Activated naive CD8-positive, alpha-beta T cell treated with anti-CD3 and anti-CD28 coated beads, Interleukin-2, amount 10 ng/mL, durations not matched to agents 7 days and 5 days (primary cell): ENCODE results near the gene PPP1R1A. TPM values are rescaled to one million over a fixed set of nuclear protein-coding genes. Genes with fewer than 3 reads are reported as not detected.

Experiments
- ATAC-seq: fragments of 150-1000 bp; cut with Tn5 transposase; one replicate; pipeline ENCODE4 v1.10.0; 2021; ENCODE audit warnings: low read depth, moderate library complexity
- POLR2A ChIA-PET: fragments of 350-600 bp; sonication (Branson Sonifier 250); formaldehyde crosslinking; loops from one replicate; lab custom pipeline; 2021; ENCODE audit warnings: antibody characterized with exemption; lab: Charles Lee
- DNase-seq: peaks from one replicate; pipeline ENCODE4 v3.0.0; 2021
- H3K27ac Mint-ChIP-seq: one replicate; pipeline ENCODE4 v1.8.0; 2022; ENCODE audit warnings: mild to moderate bottlenecking, mixed read lengths
- H3K27me3 Mint-ChIP-seq: one replicate; pipeline ENCODE4 v1.8.0; 2022; ENCODE audit warnings: mild to moderate bottlenecking, moderate library complexity, mixed read lengths
- H3K36me3 Mint-ChIP-seq: one replicate; pipeline ENCODE4 v1.8.0; 2021; ENCODE audit warnings: mild to moderate bottlenecking, mixed read lengths
- H3K4me1 Mint-ChIP-seq: one replicate; pipeline ENCODE4 v1.8.0; 2021; ENCODE audit warnings: mixed read lengths
- H3K4me3 Mint-ChIP-seq: one replicate; pipeline ENCODE4 v1.8.0; 2022; ENCODE audit warnings: mild to moderate bottlenecking, moderate library complexity, mixed read lengths
- H3K9me3 Mint-ChIP-seq: one replicate; pipeline ENCODE4 v1.8.0; 2021; ENCODE audit warnings: mixed read lengths
- total RNA-seq, 2 experiments: library from RNA; stranded (reverse); gene quantifications; one replicate each; pipeline ENCODE4 v1.2.3, GENCODE V29; 2021

Gene PPP1R1A
- total RNA-seq, 2 experiments from 2014 or later: not detected

GRCh38 chr12:54593725-54594124 lies 5.3 kb upstream of the PPP1R1A start:
- DNase-seq: no peak
- peaks cover 5% of the 10 kb centered on the region for H3K4me1 Mint-ChIP-seq
- POLR2A ChIA-PET: no interaction called here
- no peaks in the 10 kb centered on the region for H3K36me3 Mint-ChIP-seq
- no peak overlapping the region for H3K4me3 Mint-ChIP-seq
- no peak overlapping the region for H3K27ac Mint-ChIP-seq
- H3K9me3 Mint-ChIP-seq: no peaks in the 10 kb centered on the region
- H3K27me3 Mint-ChIP-seq: peaks cover 44% of the 10 kb centered on the region
- ATAC-seq: no peak

- POLR2A ChIA-PET: interaction anchor here (0.6 kb wide), 1 partner anchor 665 kb away, joined by 3 read pairs; no protein-coding TSS in a partner anchor
- no peak for ATAC-seq
- Mint-ChIP-seq H3K9me3 (no peaks in the 10 kb centered on the region), H3K4me3 (no peak overlapping the region), H3K27me3 (peaks cover 45% of the 10 kb centered on the region), H3K27ac (no peak overlapping the region), H3K4me1 (peaks cover 5% of the 10 kb centered on the region), H3K36me3 (no peaks in the 10 kb centered on the region)
- no peak for DNase-seq
Measured at GRCh38 chr12:54593135-54593534, 4.7 kb upstream of the PPP1R1A start.

- Mint-ChIP-seq H3K36me3 (no peaks in the 10 kb centered on the region), H3K4me1 (peaks cover 5% of the 10 kb centered on the region), H3K27me3 (peaks cover 52% of the 10 kb centered on the region), H3K4me3 (no peak overlapping the region), H3K9me3 (no peaks in the 10 kb centered on the region), H3K27ac (no peak overlapping the region)
- no peak for ATAC-seq
- POLR2A ChIA-PET: interaction anchor here (0.6 kb wide), 1 partner anchor 664 kb away, joined by 3 read pairs; no protein-coding TSS in a partner anchor
- no peak for DNase-seq
Measured at GRCh38 chr12:54592316-54592715, 3.9 kb upstream of the PPP1R1A start.

GRCh38 chr12:54590978-54591591 lies 2.6 kb upstream of the PPP1R1A start:
- H3K27ac Mint-ChIP-seq: peak overlapping the region; percentile 13
- peaks cover 53% of the 10 kb centered on the region for H3K27me3 Mint-ChIP-seq
- POLR2A ChIA-PET: no interaction called here
- H3K9me3 Mint-ChIP-seq: no peaks in the 10 kb centered on the region
- H3K36me3 Mint-ChIP-seq: no peaks in the 10 kb centered on the region
- DNase-seq: no peak
- ATAC-seq: no peak
- H3K4me1 Mint-ChIP-seq: peaks cover 3% of the 10 kb centered on the region
- H3K4me3 Mint-ChIP-seq: no peak overlapping the region

- Mint-ChIP-seq H3K4me1 (peaks cover 3% of the 10 kb centered on the region), H3K36me3 (no peaks in the 10 kb centered on the region), H3K27ac (no peak overlapping the region), H3K9me3 (no peaks in the 10 kb centered on the region), H3K4me3 (no peak overlapping the region), H3K27me3 (peaks cover 60% of the 10 kb centered on the region)
- ATAC-seq (no peak), DNase-seq (no peak)
- POLR2A ChIA-PET: no interaction called here
Measured at GRCh38 chr12:54589964-54590363, 1.5 kb upstream of the PPP1R1A start.

- DNase-seq (no peak), ATAC-seq (no peak)
- Mint-ChIP-seq H3K4me1 (peaks cover 3% of the 10 kb centered on the region), H3K36me3 (no peaks in the 10 kb centered on the region), H3K27me3 (peaks cover 69% of the 10 kb centered on the region), H3K9me3 (no peaks in the 10 kb centered on the region), H3K27ac (no peak overlapping the region), H3K4me3 (peak overlapping the region; percentile 45)
- POLR2A ChIA-PET: no interaction called here
Measured at GRCh38 chr12:54588890-54589267, 420 bp upstream of the PPP1R1A start.

GRCh38 chr12:54587315-54587873 lies 1.1 kb downstream of the PPP1R1A start:
- POLR2A ChIA-PET: no interaction called here
- H3K27me3 Mint-ChIP-seq: peaks cover 65% of the 10 kb centered on the region
- DNase-seq (no peak), ATAC-seq (no peak)
- peaks cover 3% of the 10 kb centered on the region for H3K4me1 Mint-ChIP-seq
- H3K4me3 Mint-ChIP-seq: no peak overlapping the region
- H3K36me3 Mint-ChIP-seq: no peaks in the 10 kb centered on the region
- H3K9me3 Mint-ChIP-seq: no peaks in the 10 kb centered on the region
- H3K27ac Mint-ChIP-seq: no peak overlapping the region

GRCh38 chr12:54586620-54587019 lies 1.8 kb downstream of the PPP1R1A start:
- Mint-ChIP-seq H3K27ac (no peak overlapping the region), H3K27me3 (peaks cover 63% of the 10 kb centered on the region), H3K4me3 (no peak overlapping the region), H3K4me1 (peaks cover 3% of the 10 kb centered on the region), H3K9me3 (no peaks in the 10 kb centered on the region), H3K36me3 (no peaks in the 10 kb centered on the region)
- POLR2A ChIA-PET: no interaction called here
- ATAC-seq: no peak
- DNase-seq: no peak

- no peak overlapping the region for H3K4me3 Mint-ChIP-seq
- no peak overlapping the region for H3K27ac Mint-ChIP-seq
- no peaks in the 10 kb centered on the region for H3K9me3 Mint-ChIP-seq
- DNase-seq (no peak), ATAC-seq (no peak)
- H3K27me3 Mint-ChIP-seq: peaks cover 52% of the 10 kb centered on the region
- H3K4me1 Mint-ChIP-seq: peaks cover 3% of the 10 kb centered on the region
- POLR2A ChIA-PET: no interaction called here
- no peaks in the 10 kb centered on the region for H3K36me3 Mint-ChIP-seq
Measured at GRCh38 chr12:54585243-54585642, 3.2 kb downstream of the PPP1R1A start.

GRCh38 chr12:54584128-54584527 lies 4.3 kb downstream of the PPP1R1A start:
- DNase-seq: no peak
- H3K36me3 Mint-ChIP-seq: no peaks in the 10 kb centered on the region
- peaks cover 41% of the 10 kb centered on the region for H3K27me3 Mint-ChIP-seq
- POLR2A ChIA-PET: no interaction called here
- peaks cover 5% of the 10 kb centered on the region for H3K4me1 Mint-ChIP-seq
- no peak overlapping the region for H3K27ac Mint-ChIP-seq
- no peak overlapping the region for H3K4me3 Mint-ChIP-seq
- H3K9me3 Mint-ChIP-seq: no peaks in the 10 kb centered on the region
- no peak for ATAC-seq

- H3K27ac Mint-ChIP-seq: no peak overlapping the region
- POLR2A ChIA-PET: no interaction called here
- ATAC-seq: no peak
Measured at GRCh38 chr12:54583726-54584125, 4.7 kb downstream of the PPP1R1A start.

GRCh38 chr12:54581412-54581811 lies 7.0 kb downstream of the PPP1R1A start:
- ATAC-seq (no peak), DNase-seq (no peak)
- H3K27me3 Mint-ChIP-seq: peaks cover 19% of the 10 kb centered on the region
- H3K27ac Mint-ChIP-seq: no peak overlapping the region
- POLR2A ChIA-PET: no interaction called here
- peaks cover 3% of the 10 kb centered on the region for H3K4me1 Mint-ChIP-seq
- H3K9me3 Mint-ChIP-seq: no peaks in the 10 kb centered on the region
- no peak overlapping the region for H3K4me3 Mint-ChIP-seq
- peaks cover 2% of the 10 kb centered on the region for H3K36me3 Mint-ChIP-seq

More at GRCh38 chr12:54583726-54584125, 4.7 kb downstream of the PPP1R1A start:
- peaks cover 37% of the 10 kb centered on the region for H3K27me3 Mint-ChIP-seq
- DNase-seq: no peak
- peaks cover 4% of the 10 kb centered on the region for H3K4me1 Mint-ChIP-seq
- H3K9me3 Mint-ChIP-seq: no peaks in the 10 kb centered on the region
- H3K36me3 Mint-ChIP-seq: no peaks in the 10 kb centered on the region
- no peak overlapping the region for H3K4me3 Mint-ChIP-seq

GRCh38 chr12:54579696-54580333 lies 8.6 kb downstream of the PPP1R1A start:
- peaks cover 3% of the 10 kb centered on the region for H3K4me1 Mint-ChIP-seq
- DNase-seq (peak; percentile 87), ATAC-seq (peak; percentile 85)
- no peak overlapping the region for H3K4me3 Mint-ChIP-seq
- peaks cover 8% of the 10 kb centered on the region for H3K27me3 Mint-ChIP-seq
- H3K9me3 Mint-ChIP-seq: no peaks in the 10 kb centered on the region
- POLR2A ChIA-PET: no interaction called here
- peaks cover 5% of the 10 kb centered on the region for H3K36me3 Mint-ChIP-seq
- no peak overlapping the region for H3K27ac Mint-ChIP-seq

- H3K4me1 Mint-ChIP-seq: peaks cover 3% of the 10 kb centered on the region
- H3K4me3 Mint-ChIP-seq: no peak overlapping the region
- peaks cover 3% of the 10 kb centered on the region for H3K27me3 Mint-ChIP-seq
- POLR2A ChIA-PET: no interaction called here
- DNase-seq: no peak
- no peak overlapping the region for H3K27ac Mint-ChIP-seq
- peaks cover 5% of the 10 kb centered on the region for H3K36me3 Mint-ChIP-seq
- H3K9me3 Mint-ChIP-seq: no peaks in the 10 kb centered on the region
- ATAC-seq: no peak
Measured at GRCh38 chr12:54579258-54579657, 9.2 kb downstream of the PPP1R1A start.
